Stimulated activated CD8-positive, alpha-beta memory T cell treated with anti-CD3 and anti-CD28 coated beads, Interleukin-12 subunit alpha, Interleukin-12 subunit beta, amount 100 ng/mL, for 24 hours (primary cell): ENCODE results near the gene SERPING1.

Experiments
- DNase-seq: peaks from one replicate; pipeline ENCODE4 v3.0.0-alpha.2; 2020; ENCODE audit errors: extremely low read depth

The SERPING1 gene

DNA sequence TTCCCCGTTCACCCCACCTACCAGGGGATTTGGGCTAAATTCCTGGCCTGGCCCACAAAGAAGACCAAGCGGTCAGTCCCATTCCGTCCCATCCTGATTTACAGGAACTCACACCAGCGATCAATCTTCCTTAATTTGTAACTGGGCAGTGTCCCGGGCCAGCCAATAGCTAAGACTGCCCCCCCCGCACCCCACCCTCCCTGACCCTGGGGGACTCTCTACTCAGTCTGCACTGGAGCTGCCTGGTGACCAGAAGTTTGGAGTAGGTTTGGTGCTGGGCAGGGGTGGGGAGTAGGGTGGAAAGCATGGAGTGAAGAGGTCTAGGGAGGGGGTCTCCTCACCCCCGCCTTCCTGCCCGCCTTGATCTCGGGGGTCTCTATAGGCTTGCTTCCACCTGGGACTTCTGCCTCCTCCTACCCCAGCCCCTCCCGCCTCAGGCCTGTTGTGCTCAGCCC is at the start of gene SERPING1:
Gene SERPING1 (plus strand): TSS at position 225 of the 455 bp plus-strand sequence. CDS start 586 bp downstream, outside the sequence.
- DNase-seq, result no peak

DNA sequence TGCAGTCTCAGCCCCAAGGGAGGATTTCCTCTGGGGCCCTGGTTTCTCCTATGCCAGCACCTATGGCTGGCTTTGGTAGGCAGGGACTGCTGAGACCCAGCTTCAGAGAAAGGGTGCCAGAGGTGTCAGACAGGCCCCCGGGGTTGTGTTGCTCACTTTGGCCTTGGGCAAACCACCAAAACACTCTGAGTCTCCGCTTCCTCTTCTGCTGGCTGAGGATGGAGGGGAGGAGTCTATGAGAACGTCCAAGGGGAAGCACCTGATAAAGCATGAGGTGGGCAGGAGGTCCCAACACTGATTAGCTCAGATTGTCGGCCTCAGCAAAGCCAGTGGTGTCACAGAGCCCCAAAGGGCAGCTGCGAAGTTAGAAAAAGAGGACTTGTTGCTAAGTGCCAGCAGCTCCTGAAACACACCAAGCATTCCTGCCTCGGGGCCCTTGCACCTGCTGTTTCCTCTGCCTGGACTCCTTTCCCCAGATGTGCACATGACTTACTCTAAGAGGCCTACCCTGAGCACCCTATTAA is 49.6 kb upstream of the SERPING1 start:
- DNase-seq, result no peak

DNA sequence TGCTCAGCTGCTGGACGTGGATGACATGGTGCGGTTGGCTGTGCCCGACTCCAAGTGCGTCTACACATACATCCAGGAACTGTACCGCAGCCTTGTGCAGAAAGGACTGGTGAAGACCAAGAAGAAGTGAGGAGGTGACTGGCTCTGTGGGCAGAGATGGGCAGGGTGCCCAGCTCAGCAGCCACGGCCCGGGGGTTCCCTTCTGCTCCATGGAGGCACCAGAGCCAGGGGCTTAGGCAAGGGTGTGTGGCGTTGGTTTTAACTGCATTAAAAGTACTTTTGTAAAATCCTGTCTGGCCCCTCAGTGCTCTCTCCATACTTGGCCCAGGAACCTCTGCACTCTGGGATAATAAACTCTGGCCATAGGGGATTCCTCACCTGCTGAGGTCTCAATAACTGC is 47.5 kb upstream of the SERPING1 start:
- no peak for DNase-seq

DNA sequence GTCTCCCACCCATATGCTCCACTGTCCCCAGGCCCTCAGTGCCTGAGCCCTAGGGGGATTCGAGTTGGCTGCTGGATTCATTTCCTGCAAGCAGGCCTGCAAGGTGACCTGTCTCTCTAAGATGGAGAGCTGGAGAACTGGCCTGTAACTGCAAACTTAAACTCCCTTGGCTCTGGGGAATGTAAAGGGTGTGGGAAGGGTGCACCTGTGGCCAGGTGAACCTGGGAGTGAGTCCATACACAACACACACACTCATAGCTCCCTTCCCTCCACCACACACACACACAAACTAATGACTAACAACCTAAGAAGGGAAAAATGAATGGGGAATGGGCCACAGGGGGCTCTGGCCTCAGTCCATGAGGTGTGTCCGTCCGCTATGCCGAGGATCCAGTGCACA is 45.5 kb upstream of the SERPING1 start:
- DNase-seq, result no peak

DNA sequence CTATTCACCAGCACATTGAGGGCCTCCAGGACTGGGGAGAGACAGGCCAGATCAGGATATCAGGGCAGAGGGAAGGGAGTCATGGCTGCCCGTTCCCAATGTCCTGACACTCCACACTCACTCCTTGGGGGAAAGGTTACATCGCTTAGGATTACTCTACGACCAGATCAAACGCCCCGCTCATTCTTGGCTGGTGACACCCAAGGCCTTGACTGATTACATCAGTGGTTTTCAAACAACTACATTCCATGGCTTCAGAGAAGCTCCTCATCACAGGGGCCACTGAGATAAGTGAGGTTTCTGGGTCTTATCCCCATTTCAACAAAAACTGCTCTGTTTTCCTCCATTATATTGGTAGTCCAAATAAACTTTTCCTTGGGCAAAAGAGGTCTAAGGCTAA is 45.0 kb upstream of the SERPING1 start:
- DNase-seq, result no peak

DNA sequence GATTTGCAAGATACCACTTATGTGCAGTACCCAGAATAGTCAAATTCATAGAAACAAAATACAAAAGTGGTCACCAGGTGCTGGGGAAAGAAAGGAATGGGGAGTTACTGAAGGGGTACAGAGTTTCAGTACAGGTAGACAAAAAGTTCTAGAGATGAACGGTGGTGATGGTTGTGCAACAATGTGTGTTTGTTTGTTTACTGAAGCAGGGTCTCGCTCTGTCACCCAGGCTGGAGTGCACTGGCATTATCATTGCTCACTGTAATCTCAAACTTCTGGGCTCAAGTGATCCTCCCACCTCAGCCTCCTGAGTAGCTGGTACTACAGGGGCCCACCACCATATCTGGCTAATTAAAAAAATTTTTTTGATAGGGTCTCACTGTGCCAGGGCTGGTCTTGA is 42.1 kb upstream of the SERPING1 start:
- no peak for DNase-seq

DNA sequence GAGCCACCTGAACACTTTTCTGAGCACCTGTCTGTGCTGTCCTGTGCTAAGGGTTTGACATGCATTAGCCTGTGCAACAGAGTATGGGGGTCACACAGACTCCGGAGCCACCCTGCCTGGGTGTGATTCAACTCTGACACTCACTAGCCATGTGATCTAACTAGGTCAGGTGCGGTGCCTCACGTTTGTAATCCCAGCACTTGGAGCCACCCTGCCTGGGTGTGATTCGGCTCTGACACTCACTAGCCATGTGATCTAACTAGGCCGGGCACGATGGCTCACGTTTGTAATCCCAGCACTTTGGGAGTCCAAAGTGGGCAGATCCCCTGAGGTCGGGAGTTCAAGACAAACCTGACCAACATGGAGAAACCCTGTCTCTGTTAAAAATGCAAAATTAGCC is 41.4 kb upstream of the SERPING1 start:
- DNase-seq, result no peak

DNA sequence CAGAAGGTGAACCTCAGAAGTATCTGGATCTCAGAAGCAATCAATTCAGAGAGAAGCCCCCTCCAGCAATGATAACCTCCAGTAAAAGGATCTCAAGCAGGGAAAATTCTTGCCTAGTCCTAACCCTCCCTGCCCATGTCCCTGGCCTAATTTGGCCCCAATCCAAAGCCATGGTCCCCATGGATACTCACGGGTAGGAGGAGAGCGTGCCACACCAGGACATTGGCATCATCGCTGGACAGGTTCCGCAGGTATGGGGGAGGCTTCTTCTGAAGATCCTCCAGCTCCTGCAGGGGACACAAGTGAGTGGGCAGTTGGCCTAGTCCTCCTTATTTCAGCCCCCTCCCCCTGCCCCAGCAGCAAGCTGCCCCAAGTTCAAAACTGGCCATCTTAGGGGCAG is 37.3 kb upstream of the SERPING1 start:
- no peak for DNase-seq

DNA sequence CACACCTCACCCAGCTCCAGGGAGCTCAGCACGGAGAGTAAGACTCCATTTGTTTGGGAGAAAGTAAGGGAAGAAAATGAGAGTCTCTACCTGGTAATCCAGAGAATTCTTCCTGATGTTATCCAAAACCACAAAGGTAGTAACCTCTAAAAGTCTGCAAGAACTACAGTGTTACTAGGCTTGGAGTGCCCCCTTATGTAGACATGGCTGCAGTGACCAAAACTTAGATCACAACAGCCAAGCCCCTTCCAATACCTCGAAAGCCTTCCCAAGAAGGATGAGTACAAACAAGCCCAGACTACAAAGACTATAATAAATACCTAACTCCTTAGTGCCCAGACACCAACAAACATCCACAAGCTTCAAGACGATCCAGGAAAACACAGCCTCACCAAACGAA is 34.9 kb upstream of the SERPING1 start:
- no peak for DNase-seq

DNA sequence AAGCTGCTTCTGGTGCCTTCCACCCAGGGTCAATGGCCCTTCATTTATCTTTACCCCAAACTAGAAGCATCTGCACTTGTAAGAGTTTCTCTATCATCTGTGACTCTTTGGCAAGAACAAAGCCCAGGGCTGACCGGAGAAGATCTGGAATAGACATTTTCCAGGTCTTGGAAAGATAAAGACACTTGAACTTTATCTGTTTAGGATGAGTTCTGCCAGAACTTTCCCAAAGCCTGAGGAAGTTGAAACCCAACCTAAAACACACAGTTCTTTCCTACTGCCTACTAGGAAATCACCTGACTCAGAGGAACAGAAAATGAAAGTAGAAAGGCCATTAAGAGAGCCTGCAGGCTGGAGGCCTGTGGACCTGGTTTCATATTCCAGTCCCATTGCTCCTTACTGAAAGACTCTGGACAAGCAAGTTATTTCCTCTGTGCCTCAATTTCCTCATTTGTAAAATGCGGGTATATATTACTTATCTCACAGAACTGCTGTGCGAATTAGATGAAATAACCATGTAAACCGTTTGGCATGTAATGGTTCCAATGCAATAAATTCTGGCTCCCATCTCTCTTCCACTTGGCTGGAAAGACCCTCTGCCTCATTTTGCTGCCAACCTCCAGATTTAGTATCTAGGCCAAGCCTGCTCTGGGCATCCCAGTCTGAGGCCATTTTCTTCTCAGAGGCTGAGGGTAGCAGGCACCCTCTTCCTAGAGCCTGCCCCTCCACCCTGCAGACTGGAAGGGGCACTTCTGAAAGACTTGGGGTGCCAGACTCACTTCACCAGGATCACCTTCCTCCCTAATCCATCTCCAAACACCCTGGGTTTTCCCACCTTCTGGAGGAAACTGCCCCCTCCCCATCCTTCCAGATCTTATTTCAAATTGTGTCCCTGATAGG is 31.2 kb upstream of the SERPING1 start:
- DNase-seq, result no peak

DNA sequence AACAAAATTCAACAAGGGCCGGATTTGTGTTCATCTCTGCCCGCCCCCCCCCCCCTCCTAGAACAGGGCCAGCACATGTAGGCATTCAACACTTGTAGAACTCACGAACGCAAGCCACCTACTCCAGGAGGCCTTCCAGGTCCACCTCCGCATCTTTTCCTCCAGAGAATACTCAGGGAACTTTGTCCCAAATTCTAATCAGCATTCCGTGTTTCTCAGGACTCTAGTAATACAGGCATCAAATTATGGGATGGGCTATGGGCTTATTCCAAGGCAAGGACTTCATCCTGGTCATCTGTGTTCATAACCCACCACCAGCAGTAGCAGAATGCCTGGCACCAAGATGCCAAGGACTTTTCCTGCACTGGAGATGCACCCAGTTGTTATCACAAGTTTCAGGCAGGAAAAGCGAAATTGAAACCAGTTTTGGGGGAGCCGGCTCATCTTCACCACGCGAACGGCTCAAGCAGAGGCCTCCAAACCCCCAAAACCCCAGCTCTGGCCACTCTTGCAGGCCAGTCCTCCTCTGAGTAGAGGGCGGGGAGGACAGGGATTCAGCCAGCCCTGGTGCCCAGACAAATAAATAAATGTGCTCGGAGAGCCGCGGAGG is 30.5 kb upstream of the SERPING1 start:
- no peak for DNase-seq

DNA sequence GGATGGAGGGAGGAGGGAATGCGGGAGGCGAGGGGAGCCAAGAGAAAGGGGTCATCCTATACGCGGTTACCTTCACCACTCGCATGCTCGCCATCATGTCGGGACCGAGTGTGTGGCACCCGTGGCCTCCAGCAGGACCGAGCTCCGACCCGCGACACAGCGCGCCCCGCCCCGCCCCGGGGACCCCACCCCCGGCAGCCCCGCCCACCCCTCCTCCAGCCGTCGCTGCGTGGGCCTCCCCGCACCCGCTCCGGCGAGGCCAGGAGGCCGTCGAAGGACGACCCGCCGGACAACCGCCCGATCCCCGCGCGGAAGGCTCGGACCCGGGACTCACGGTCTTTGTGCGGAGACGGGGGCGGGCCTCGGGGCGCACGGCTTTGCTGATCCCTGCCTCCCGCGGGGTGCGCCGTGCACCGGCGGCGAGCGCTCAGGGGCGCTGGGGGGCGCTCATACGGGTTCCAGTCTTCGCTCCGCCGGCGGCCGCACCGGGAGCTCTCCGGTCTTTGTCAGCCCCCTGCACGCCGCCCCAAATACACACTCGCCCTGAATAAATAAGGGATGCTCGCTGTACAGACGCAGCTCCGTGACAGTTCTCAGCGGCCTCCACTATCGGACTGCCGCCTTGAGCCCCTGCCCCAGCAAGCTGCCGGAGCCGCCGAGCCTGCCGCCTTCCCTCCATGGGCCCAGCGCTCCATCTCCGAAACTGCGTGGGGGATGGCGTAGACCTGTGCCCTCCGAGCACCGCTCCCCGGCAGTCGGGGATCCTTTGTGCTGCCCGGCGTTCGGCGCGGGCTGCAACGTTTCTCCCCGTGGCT is 29.8 kb upstream of the SERPING1 start, which contains the start of gene UBE2L6:
Gene UBE2L6 (minus strand): TSS at position 158 of the 815 bp plus-strand sequence. CDS start 61 bp downstream, at position 97.
- no peak for DNase-seq

DNA sequence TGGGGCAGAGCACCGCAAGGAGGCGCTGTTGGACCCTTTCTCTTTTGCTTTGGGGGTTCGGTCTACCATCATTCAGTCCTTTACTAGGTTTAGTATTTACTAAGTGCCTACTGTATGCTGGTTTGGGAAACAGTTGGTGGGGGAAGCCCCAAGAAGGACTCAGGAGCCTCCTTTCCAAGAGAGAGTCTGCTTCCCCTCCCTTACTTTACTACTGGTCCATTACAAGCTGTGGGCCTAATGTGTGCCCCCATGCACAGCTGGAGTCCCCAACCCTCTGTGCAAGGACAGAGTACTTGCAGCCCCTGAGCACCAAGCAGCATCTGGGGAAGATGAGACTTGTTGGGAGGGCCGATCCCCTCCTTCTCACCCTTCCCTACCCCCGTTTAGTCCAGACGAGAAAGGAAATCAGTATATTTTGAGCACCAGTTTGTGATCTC is 29.1 kb upstream of the SERPING1 start:
- DNase-seq, result peak; percentile 59

DNA sequence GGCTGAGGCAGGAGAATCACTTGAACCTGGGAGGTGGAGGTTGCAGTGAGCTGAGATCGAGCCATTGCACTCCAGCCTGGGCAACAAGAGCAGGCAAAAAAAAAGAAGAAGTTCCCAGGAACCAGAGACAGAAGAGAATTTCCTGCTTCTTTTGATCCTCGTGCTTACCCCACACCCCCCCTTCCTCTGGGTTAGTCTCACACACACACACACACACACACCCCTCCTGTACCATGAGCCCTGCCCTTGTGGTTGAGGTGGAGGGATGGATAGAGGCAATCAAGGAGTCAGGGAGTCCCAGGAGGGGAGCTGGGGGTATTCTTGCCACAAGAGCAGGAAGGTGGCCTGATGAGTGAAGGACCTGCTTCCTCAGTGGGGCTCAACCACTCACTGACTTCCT is 25.9 kb upstream of the SERPING1 start:
- DNase-seq, result no peak

DNA sequence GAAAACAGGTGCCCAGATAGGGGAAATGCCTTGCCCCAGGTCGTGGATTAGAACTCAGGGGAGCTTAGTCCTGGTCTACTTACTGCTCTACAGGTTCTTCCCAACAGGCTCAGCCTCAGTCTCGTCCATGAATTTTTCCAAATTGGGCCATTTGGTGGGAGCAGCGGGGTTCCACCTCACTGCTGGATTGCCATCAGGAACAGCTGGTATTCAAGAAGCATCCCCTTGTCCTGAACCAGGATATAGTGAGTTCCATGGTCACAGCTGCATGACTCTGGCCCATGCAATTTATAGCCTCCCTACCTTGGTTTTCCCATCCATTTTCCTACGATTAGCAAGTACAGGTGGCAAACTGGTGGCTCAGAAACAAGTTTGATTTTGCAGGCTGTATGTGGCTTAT is 23.4 kb upstream of the SERPING1 start:
- DNase-seq, result no peak

DNA sequence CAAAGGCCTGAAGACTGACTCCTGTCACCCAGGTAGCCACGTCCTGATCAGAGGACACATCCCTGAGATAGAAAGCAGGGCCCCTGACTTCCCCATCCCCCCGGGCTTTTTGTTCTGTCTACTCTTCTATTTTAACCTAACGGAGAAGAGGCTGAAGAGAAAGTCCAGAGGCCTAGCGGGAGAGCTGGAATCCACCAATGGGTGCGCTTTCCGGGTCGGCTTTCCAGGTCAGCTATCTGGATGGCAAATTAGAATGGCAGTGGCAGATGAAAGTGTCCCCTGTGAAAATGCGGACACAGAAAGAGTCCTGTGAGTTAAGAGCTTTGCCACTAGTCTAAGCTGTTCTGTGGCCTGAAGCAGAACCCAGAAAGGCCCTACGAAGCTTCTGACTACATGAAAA is 13.1 kb upstream of the SERPING1 start:
- no peak for DNase-seq

DNA sequence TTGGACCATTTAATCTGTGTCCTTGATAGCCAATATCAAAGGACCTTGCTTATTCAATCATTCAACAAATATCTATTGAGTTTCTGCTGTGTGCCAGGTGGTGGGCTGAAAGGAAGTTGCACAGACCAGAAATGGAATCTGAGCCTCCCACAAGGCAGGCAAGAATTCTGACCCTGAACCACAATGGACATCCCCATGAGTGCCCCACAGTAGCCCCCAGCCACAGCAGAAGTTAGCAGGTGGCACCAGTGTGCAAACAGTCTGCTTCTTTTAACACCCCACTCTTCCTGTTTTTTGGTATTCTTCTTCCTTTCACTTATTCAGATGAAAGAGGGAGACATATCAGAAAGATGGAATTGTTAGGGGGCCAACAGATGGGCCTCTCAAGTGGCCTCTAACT is 12.2 kb upstream of the SERPING1 start:
- DNase-seq, result no peak

DNA sequence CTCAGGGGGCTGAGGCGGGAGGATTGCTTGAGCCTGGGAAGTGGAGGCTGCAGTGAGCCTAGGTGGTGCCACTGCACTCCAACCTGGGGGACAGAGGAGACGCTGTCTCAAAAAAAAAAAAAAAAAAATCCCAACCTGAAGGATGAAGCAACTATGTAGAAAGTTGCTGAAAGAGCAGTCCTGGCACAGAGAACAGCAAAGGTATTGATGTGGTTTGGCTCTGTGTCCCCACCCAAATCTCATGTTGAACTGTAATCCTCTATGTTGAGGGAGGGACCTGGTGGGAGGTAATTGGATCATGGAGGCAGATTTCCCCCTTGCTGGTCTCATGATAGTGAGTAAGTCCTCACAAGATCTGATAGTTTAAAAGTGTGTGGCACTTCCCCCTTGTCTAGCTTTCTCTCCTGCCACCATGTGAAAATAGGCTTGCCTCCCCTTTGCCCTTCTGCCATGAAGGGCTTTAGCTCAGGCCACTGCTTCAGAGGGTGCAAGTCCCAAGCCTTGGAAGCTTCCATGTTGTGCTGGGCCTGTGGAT is 10.7 kb upstream of the SERPING1 start:
- DNase-seq, result no peak

DNA sequence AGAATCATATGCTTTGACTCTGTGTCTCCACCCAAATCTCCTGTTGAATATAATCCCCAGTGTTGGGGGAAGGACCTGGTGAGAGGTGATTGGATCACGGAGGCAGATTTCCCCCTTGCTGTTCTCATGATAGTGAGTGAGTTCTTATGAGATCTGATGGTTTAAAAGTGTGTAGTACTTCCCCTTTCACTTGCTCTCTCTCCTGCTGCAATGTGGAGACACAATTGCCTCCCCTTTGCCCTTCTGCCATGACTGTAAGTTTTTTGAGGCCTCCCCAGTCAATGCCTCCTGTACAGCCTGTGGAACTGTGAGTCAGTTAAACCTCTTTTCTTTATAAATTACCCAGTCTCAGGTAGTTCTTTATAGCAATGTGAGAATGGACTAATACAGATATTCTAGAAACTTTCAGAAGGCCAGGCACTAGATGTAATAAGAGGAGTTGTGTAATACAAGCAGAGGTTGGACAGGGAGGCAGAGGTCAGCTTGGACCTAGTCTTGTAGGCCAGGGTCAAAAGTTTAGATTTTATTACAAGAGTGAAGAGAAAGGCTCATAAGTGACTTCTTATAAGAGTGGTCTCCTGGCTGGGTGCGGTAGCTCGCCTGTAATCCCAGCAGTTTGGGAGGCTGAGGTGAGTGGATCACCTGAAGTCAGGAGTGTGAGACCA is 9.3 kb upstream of the SERPING1 start:
- DNase-seq, result no peak

DNA sequence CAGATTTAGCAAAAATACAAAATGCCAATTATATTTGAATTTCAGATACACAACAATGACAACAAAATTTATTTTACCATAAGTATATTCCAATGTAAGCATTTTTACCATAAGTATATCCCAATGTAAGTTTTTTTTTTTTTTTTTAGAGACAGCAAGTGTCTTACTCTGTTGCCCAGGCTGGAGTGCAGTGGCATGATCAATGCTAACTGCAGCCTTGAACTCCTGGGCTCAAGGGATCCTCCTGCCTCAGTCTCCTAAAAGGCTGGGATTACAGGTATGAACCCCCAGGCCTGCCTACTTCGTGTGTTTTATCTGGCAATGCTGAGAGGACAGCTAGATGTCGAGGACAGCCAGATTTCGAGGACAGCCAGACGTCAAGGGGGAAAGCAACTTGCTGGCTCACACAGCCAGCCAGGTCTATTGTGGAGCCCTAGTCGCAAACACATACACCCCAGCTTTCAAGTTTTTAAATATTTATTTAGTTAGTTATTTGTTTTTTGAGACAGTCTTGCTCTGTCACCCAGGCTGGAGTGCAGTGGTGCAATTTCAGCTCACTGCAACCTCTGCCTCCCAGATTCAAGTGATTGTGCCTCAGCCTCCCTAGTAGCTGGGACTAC is 1.1 kb upstream of the SERPING1 start:
- DNase-seq, result no peak
